ENCODE measurements around the gene PKP2. TPM values are rescaled to one million over a fixed set of nuclear protein-coding genes. Genes with fewer than 3 reads are reported as not detected.

PKP2 gene
- total RNA-seq, 1 donor from 2014 or later: not detected

DNA sequence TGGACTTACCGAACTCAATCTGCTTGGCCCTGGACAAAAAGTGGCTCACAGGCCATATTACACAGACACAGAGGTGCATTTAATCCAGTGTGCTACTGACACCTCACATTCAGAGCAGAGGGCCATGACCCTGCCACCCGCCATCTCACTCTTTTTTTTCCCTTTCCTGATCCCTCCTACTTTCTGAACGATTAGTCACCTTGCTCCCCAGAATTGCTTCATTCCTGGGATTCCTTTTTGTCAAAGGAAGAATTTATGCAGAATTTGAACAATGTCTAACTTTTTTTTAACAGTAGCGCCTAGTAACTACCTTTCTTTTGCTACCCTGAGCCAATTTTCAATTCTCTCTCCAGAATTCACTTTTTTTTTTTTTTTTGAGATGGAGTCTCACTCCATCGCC lies 4.6 kb downstream of the PKP2 start:
- ChIA-PET CTCF (no interaction called here), POLR2A (no interaction called here)
- Mint-ChIP-seq H3K9me3 (no peaks in the 10 kb centered on the region), H3K36me3 (ENCODE audit: low read depth) (no peaks in the 10 kb centered on the region), H3K27ac (no peak overlapping the region), H3K27me3 (peaks cover 34% of the 10 kb centered on the region), H3K4me3 (no peak overlapping the region), H3K4me1 (peaks cover 8% of the 10 kb centered on the region)
- ATAC-seq (ENCODE audit: low read depth) (no peak), DNase-seq (no peak)
- TF ChIP-seq, protein P1, sequence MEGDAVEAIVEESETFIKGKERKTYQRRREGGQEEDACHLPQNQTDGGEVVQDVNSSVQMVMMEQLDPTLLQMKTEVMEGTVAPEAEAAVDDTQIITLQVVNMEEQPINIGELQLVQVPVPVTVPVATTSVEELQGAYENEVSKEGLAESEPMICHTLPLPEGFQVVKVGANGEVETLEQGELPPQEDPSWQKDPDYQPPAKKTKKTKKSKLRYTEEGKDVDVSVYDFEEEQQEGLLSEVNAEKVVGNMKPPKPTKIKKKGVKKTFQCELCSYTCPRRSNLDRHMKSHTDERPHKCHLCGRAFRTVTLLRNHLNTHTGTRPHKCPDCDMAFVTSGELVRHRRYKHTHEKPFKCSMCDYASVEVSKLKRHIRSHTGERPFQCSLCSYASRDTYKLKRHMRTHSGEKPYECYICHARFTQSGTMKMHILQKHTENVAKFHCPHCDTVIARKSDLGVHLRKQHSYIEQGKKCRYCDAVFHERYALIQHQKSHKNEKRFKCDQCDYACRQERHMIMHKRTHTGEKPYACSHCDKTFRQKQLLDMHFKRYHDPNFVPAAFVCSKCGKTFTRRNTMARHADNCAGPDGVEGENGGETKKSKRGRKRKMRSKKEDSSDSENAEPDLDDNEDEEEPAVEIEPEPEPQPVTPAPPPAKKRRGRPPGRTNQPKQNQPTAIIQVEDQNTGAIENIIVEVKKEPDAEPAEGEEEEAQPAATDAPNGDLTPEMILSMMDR (IDR thresholded peaks at IDR 0.05): no peak
- intact Hi-C loops (cut with micrococcal nuclease): loop anchor here (10.0 kb wide), 1 partner anchor 1133 kb away; the partner anchor contains the start of gene ALG10

GRCh38 chr12:32891526-32891925 lies 5.1 kb downstream of the PKP2 start:
- intact Hi-C loops (cut with micrococcal nuclease): loop anchor here (10.0 kb wide), 1 partner anchor 1133 kb away; the partner anchor contains the start of gene ALG10
- Mint-ChIP-seq H3K4me3 (no peak overlapping the region), H3K27me3 (peaks cover 34% of the 10 kb centered on the region), H3K36me3 (ENCODE audit: low read depth) (no peaks in the 10 kb centered on the region), H3K4me1 (peaks cover 8% of the 10 kb centered on the region), H3K9me3 (no peaks in the 10 kb centered on the region), H3K27ac (no peak overlapping the region)
- no peak for DNase-seq
- POLR2A ChIA-PET: no interaction called here
- ATAC-seq (ENCODE audit: low read depth): no peak
- TF ChIP-seq, protein P1 (IDR thresholded peaks at IDR 0.05): no peak
- CTCF ChIA-PET: no interaction called here

- Mint-ChIP-seq H3K4me3 (no peak overlapping the region), H3K27ac (no peak overlapping the region), H3K27me3 (peaks cover 19% of the 10 kb centered on the region), H3K4me1 (no peaks in the 10 kb centered on the region), H3K9me3 (no peaks in the 10 kb centered on the region), H3K36me3 (ENCODE audit: low read depth) (no peaks in the 10 kb centered on the region)
- no peak for DNase-seq
- TF ChIP-seq, protein P1 (IDR thresholded peaks at IDR 0.05): no peak
- ChIA-PET POLR2A (no interaction called here), CTCF (no interaction called here)
- no peak for ATAC-seq (ENCODE audit: low read depth)
- intact Hi-C loops (cut with micrococcal nuclease): no loop called here
These were observed 7.4 kb downstream of the PKP2 start for GRCh38 chr12:32889011-32889760.

GRCh38 chr12:32887058-32887457 lies 9.5 kb downstream of the PKP2 start:
- no peaks in the 10 kb centered on the region for H3K9me3 Mint-ChIP-seq
- no peaks in the 10 kb centered on the region for H3K4me1 Mint-ChIP-seq
- ATAC-seq (ENCODE audit: low read depth) (no peak), DNase-seq (no peak)
- H3K36me3 Mint-ChIP-seq (ENCODE audit: low read depth): no peaks in the 10 kb centered on the region
- ChIA-PET POLR2A (no interaction called here), CTCF (no interaction called here)
- H3K27ac Mint-ChIP-seq: no peak overlapping the region
- no peak overlapping the region for H3K4me3 Mint-ChIP-seq
- peaks cover 10% of the 10 kb centered on the region for H3K27me3 Mint-ChIP-seq
- intact Hi-C loops (cut with micrococcal nuclease): no loop called here
- TF ChIP-seq, protein P1 (IDR thresholded peaks at IDR 0.05): no peak

- ChIA-PET POLR2A (no interaction called here), CTCF (no interaction called here)
- ATAC-seq (ENCODE audit: low read depth) (no peak), DNase-seq (no peak)
- no peak overlapping the region for H3K4me3 Mint-ChIP-seq
- H3K36me3 Mint-ChIP-seq (ENCODE audit: low read depth): no peaks in the 10 kb centered on the region
- H3K27ac Mint-ChIP-seq: no peak overlapping the region
- TF ChIP-seq, protein P1 (IDR thresholded peaks at IDR 0.05): no peak
- no peaks in the 10 kb centered on the region for H3K9me3 Mint-ChIP-seq
- H3K4me1 Mint-ChIP-seq: no peaks in the 10 kb centered on the region
- intact Hi-C loops (cut with micrococcal nuclease): no loop called here
- H3K27me3 Mint-ChIP-seq: peaks cover 5% of the 10 kb centered on the region
These were observed 10.7 kb downstream of the PKP2 start for GRCh38 chr12:32885831-32886230.
